Activated CD8-positive, alpha-beta memory T cell treated with anti-CD3 and anti-CD28 coated beads, Interleukin-2, amount 50 U/mL, for 4 hours (primary cell): Measurements from ENCODE around the gene DPYSL4.
A peak's percentile ranks its signal among the peaks of the same experiment; 100 is the strongest.

Experiments used
- DNase-seq: peaks from one replicate; pipeline ENCODE4 v3.0.0-alpha.2; 2020

Gene DPYSL4

GRCh38 chr10:132179551-132180392, 7.0 kb upstream of the DPYSL4 start:
- no peak for DNase-seq

DNA sequence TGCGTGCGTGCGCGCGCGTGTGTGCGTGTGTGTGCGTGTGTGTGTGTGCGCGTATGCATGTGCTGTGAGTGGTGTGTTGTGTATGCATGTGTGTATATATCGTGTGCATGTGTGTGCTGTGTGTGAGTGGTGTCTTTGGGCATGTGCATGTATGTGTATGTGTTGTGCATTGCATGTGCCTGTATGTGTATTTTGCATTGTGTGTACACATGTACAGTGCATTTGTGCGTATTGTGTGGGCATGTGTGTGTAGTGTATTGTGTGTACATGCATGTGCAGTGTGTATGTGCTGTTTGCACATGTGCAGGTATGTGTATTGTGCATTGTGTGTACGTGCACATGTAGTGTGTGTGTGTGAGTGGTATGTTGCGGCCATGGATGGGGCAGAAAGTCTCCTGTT, 6.0 kb upstream of the DPYSL4 start:
- DNase-seq, result no peak

DNA sequence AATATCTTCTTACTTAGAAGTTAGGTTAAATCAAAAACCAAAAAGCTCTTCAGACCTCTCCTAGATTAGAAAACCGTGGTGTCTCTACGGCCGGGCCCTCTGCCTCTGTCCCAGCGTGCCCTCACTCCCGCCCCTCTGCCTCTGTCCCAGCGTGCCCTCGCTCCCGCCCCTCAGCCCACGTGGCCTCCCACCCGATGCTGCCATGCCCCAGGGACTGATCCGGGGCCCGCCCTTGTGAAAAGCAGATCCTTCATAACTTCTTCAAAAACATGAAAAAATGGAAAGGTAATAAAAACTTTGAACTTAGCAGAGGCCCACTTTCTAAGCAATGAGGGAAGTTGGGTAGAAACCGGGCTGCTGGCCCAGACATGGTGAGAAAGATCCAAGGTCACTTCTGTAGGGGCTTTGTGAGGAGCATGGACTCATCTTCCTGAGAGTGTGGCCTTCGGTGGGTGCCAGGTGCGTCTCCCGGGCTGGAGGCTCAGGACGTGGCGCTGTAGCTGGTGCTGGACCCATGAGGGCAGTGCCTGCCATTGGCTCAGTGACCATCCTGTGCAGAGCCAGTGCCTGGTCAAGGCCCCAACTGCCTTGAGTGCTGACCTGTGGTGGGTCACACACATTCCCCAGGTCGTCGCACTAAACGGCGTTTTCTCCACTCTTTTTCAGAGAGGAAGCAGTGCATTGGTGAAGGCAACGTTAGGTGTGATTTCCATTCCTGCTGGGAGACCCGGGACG, 4.9 kb upstream of the DPYSL4 start:
- DNase-seq, result no peak

- DNase-seq, result no peak
These were observed 4.2 kb upstream of the DPYSL4 start for GRCh38 chr10:132182591-132182990.

GRCh38 chr10:132183046-132183445, 3.7 kb upstream of the DPYSL4 start:
- no peak for DNase-seq

DNA sequence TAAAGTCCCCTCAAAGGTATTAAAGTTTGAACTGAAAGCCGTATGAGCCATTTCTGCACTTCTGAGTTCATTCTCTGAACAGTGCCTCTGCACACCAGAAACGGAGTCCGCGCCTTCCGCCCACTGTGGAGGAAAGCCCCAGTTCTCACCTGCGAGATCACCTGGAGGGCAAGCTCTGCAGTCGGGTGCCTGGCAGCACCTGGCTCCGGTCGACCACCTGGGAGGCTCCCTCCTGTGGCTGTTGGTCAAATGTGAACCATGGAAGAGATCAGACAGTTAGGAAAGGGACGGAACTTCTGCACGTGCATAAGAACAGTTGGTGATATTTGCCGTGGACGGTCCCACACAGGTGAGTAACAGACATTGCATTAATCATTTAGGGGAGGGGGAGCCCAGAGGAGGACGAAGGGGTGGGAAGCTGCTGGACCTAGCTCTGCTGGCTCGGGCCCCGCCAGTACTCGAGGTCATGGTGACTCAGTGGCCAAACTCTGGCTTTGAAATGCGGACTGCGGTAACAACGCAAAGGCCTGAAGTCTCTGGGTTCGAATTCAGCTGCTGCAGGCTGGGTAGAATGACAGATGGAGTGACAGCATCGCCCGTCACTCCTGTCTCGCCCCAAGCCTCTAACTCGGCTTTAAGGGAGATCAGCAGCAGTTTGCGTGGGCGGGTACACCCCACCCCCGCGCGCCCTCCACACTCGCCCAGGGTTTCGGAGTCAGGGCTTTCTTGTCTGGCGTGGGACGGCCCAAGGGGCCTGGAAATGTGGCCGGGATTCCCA, 1.7 kb upstream of the DPYSL4 start:
- DNase-seq, result no peak

- peak; percentile 35 for DNase-seq
These were observed 904 bp upstream of the DPYSL4 start for GRCh38 chr10:132185601-132186487.

GRCh38 chr10:132187430-132188138, 836 bp downstream of the DPYSL4 start:
- DNase-seq, result no peak

DNA sequence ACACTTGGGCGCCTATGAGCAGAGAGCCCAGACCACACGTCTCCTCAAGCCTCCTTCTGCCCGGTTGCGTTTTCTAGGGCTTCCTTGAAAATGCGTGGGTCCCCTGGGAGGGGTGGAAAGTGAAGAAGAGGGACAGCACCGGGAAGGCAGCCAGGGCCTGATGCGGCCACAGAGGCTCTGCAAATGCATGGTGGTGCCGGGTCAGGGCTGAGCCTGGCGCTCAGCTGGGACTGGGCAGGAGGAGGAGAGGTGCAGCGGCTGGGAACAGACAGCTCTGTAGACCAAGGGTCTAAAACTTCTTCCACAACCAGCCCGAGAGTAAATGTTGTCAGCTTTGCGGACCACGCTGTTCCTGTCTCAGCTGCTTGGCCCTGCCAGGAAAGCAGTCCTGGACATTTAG, 1.6 kb downstream of the DPYSL4 start:
- no peak for DNase-seq

DNA sequence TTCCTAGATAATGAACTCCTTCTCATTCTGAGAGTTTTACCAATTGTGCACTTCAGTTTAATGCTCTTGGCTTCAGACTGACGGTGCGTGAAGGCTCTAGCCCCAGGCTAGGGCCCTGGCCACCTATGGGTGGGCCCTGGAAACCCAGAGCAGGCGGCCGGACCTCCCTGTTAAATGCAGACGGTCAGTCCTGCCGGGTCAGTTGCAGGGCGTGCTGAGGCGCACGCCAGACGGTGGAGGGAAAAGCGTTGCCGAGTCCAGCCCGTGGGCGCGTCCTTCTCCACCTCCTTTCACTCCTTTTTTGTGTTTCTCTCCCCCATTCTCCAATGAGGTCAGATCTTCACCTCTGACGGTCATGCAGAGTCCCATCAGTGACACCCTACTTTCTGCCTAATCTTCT, 2.3 kb downstream of the DPYSL4 start:
- no peak for DNase-seq

DNA sequence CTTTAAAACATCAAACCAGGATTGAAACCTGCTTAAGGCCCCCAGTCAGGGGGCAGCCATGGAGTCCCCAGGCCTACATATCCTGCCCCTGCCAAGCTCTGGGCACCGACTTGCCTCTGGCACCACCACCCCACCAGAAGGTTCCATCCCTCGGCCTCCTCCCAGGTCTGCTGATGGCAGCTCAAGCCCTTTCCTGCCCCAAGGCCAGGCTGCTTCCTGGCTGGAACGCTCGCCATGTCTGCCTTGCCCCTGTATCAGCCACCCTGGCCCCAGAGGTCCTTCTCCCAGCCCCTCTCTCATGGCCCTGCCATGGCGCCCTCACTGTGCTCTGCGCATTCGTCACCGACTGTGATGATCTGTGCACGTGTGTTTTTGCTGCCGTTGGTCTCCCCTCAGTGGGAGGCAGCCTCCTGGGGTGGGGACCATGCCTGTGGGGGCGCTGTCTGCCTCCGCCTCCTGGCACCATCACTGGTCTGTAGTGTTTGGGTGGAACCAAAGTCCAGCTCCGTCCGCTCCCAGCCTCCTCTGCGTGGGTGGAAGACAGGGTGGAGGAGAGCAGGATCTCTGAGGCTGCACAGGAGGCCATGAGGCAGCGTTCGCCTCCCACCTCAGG, 3.2 kb downstream of the DPYSL4 start:
- DNase-seq, result no peak

- DNase-seq, result no peak
These were observed 5.6 kb downstream of the DPYSL4 start for GRCh38 chr10:132192076-132192975.

- no peak for DNase-seq
These were observed 6.4 kb downstream of the DPYSL4 start for GRCh38 chr10:132192991-132193665.

- no peak for DNase-seq
These were observed 7.3 kb downstream of the DPYSL4 start for GRCh38 chr10:132193907-132194552.

DNA sequence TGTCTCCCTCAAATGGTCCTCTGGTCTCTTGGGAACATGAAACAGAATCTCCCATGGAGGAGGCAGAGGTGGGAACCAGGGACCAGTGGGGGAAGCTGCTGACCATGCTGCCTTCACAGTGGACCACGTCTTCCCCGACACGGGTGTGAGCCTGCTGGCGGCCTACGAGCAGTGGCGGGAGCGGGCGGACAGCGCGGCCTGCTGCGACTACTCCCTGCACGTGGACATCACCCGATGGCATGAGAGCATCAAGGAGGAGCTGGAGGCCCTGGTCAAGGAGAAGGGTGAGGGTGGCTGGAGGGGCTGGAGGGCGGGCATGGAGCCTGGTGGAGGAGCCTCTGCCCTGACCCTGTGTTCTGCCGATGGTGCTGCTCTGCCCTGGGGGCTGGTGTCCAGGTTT, 8.0 kb downstream of the DPYSL4 start:
- DNase-seq, result no peak

DNA sequence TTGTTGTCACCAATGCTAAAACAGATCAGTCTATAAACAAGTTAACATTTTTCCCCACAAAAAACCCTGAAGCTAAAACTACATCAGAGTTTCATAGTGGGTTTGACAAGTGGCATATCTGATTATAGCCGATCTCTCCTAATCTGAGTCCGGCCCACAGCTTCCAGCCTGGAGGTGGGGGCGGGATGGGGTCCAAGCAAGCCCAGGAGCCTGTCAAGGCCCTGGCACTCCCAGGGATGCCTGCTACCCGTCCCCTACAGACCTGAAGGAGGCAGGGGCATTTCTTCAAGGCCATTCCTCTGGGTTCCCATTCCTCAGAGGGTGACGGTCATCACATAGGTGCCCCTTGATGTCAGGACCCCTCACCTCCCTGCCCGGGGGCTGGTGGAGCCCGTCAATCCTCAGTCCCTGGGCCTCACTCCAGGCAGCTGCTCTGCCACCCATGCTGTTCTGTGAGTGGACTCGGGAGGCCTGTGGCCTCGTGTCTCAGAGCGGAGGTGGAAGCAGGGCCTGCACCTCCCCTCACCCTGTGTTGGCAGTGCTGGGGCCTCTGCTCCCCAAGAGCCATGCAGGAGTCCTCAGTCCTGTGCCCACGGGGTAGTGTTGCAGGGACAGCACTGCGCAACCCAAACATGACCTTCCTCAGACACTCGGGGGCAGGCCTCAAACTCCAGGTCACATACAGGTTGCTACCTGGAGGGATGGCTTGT, 8.8 kb downstream of the DPYSL4 start:
- DNase-seq, result no peak

DNA sequence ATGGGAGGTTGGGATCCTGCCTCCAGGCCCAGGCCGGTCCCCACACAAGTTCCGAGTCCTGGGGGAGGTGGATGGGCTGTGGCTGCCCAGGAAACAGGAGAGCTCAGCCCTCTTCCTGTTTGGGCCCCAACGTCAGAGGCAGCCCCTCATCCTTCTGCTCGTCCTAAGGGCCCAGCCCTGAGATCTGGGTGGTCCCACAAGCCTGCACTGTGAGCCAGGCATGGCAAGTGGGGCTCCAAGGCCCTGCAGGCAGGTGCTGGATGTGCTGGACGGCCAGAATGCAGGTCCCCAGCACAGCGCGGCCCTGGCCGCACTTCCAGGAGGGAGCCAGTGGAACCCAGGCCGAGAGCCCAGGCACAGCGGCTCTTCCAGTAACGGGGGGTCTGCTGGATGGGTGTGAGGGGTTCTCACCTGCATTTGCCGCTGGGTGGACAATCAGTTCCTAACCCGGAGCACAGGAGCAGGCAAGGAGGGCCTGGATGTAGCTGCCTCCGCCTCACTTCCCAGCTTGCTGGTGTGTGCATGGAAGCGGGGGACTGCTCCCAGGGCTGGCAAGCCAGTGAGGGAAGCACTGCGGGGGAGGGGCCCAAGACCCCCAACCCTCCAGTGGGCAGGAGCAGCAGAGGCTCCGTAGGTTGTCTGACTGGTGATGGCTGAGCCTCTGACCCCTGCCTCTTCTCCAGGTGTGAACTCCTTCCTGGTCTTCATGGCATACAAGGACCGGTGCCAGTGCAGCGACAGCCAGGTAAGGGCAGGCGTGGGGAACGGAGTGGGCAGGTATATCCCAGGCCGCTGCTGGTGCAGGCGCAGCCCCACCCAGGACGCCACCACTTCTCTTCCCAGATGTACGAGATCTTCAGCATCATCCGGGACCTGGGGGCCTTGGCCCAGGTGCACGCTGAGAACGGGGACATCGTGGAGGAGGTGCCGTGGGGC, 9.7 kb downstream of the DPYSL4 start:
- DNase-seq, result no peak
